ENCODE data around the gene UPF1.
A peak's percentile ranks its signal among the peaks of the same experiment; 100 is the strongest.

Gene UPF1

DNA sequence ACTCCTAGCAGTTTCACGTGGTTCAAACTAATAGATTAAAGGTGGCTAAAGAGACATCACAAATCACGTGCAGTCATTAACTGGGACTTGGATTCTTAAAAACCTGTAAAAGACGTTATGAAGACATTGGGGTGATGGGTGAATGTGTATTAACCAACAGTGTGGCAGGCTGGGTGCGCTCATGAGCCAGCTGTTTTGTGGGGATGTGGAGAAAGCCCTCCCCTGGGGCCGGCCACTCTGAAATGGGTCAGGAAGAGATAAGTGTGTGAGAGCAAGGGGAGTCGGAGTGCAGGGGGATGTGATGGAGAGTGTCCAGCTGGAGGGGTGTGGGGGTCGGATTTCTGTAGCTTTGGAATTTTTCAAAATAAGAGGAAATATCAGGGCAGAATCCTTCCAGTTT, 10.4 kb downstream of the UPF1 start:
- TF ChIP-seq GATA2 (IDR thresholded peaks at IDR 0.05; ENCODE audit: low read depth, low read length) (no peak), GATA3 (IDR thresholded peaks at IDR 0.05; ENCODE audit: low read depth, low read length) (no peak)

DNA sequence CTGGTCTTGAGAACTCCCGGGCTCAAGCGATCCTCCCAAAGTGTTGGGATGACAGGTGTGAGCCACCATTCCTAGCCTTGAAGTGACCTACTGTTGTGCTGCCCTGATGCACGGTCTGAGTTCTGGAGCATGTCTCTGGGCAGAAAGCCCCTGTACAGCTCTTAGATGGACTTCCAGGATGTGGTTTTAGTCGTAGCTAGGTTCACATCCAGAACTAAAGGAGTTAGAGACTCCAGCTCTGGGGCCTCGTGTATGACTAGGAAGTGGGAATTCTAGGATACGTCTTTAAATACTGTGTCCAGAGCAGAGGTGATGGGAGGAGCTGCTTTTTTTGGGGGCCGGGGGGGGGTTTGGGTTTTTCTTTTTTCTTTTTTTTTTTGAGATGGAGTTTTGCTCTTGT, 12.2 kb downstream of the UPF1 start:
- TF ChIP-seq GATA2 (IDR thresholded peaks at IDR 0.05; ENCODE audit: low read depth, low read length) (no peak), GATA3 (IDR thresholded peaks at IDR 0.05; ENCODE audit: low read depth, low read length) (no peak)

DNA sequence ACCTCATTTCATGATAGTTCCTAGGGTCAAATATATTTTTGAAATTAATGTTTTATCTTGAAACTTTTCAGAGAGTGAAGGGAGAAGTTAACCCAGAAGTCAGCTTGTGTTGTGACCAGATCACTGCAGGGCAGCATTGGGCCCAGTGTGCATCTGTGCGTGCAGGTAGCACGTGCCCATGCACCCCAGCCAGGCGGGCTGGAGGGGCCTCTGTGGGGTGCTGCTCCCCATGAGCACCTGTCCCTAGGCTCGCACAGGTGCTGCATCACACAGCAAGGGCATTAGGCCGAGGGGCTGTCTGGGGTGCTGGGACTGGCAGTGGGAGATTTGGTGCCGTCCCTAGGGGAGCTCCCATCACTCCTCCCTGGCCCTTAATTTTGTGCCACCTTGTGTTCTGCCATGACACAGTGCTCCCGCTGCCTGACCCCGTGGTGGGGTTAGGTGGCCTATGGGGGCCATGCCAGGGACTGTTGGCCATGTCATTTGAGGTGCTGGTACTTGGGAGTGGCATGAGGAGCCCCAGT, 13.1 kb downstream of the UPF1 start:
- no peak for TF ChIP-seq GATA2 (IDR thresholded peaks at IDR 0.05; ENCODE audit: low read depth, low read length)
- TF ChIP-seq GATA3 (IDR thresholded peaks at IDR 0.05; ENCODE audit: low read depth, low read length), result no peak

DNA sequence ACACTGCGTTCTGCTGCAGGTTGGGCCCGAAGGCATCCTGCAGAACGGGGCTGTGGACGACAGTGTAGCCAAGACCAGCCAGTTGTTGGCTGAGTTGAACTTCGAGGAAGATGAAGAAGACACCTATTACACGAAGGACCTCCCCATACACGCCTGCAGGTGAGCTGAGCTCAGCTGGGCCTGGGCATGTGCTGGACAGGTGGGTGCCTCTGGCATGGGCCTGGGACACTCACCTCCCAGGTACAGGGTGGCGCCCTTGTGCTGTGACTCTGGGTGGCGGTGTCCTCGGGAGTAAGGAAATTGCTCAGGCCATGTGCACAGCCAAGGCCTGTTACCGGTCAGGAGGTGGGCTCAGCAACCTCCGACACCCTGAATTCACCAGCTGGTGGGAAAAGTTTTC, 14.2 kb downstream of the UPF1 start:
- TF ChIP-seq GATA3 (IDR thresholded peaks at IDR 0.05; ENCODE audit: low read depth, low read length), result no peak
- no peak for TF ChIP-seq GATA2 (IDR thresholded peaks at IDR 0.05; ENCODE audit: low read depth, low read length)

DNA sequence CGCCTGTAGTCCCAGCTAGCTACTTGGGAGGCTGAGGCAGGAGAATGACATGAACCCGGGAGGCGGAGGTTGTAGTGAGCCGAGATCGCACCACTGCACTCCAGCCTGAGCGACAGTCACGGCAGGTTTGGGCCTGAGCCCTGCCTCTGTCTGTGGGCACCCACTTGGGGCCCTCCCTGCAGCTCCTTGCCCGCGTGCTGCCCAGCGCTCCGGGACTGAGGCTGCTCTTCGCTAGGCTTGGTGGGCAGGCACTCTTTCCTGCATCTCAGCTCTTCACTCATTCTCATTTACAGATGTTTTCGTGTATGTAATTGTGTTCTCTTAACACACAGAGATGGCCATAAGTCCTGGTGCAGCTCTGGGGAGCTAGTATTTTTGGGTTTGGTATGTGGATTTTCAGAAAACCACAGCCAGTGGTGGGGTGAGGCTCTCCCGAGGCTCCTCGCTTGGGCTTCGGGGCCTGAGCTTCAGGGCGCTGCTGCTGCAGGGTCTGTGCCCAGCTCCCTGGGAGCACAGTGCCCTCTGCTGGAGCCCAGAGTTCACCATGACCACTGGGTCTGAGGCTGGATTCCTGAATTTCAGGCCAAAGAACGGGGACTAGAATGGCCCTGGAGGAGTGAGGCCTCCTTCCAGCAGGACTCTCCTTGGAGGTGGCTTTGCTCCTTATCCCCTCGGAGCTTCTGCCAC, 15.2 kb downstream of the UPF1 start:
- TF ChIP-seq GATA3 (IDR thresholded peaks at IDR 0.05; ENCODE audit: low read depth, low read length) (no peak), GATA2 (IDR thresholded peaks at IDR 0.05; ENCODE audit: low read depth, low read length) (no peak)

DNA sequence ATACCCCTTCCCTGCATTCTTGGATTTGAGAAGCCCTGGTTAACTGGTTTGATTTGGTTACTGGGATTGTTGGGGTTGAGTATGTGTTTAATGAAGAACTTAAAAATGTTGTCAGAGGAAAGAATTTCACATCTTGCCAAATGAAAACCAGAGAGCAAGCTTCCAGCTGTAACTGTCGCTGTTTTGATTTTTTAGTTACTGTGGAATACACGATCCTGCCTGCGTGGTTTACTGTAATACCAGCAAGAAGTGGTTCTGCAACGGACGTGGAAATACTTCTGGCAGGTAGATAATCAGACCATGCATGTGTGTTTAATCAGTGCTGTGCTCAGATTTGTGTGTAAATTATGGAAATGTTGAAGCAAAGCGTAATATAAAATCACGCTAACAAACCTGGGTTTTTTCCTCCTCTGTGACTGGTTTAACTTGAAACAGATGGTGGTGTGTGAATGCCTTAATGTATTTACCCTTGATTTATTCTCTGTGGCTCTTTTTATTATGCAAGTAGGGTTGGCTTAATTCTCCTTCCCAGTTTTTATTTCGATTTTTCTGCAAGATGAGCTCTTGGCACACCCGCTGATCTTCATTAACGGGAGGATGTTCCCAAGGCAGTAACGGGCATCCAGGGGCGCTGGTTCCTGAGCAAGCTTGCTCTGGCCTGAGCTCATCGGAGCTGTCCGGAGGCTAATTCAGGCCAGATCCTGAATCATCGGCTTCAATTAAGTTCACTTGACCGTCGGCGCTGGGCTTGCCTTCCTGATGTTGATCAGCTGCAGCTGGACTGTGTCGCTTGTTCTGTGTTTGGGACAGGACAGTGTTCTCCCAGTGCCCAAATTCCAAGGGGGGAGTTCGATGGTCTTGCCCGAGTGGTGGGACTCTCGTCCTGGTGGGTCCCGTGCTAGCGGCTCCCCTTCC, 16.0 kb downstream of the UPF1 start:
- peak; percentile 78 for TF ChIP-seq GATA2 (IDR thresholded peaks at IDR 0.05; ENCODE audit: low read depth, low read length)
- no peak for TF ChIP-seq GATA3 (IDR thresholded peaks at IDR 0.05; ENCODE audit: low read depth, low read length)

DNA sequence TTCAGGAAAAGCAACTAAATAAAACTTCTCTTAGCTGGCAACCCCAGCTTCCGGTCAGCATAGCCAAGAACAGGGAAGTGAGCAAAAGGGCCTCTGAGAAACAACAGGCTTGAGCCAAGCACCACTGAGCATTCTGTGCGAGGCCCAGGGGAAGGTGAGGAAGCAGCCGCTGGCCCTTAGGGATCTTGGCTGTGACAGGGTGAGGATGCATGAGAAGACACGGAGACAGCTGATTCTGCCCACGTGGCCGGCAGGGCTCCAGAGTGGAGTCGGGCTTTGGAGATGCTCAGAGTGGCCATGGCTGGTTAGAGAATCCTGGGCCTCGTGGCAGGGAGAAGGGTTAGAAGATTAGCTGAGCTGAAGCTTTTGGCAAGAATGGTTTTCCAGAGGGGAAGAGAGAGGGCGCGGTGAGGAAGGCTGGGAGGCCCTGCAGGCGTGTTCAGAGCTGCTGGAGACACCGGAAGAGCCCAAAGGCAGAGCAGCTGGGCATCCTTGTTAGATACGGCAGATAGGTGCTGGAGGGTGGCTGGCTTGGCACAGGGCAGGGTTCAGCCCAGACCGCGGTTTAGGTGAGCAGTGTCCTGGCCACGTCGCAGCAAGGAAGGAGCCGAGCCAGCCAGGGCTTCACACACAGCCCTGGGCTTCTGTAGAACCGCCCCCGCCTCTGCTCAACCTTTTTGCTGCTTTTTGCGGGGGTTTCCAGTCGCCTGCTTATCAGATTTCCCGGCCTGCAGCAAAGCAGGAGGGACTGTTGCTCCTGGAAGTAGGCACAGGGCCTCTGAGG, 17.3 kb downstream of the UPF1 start:
- TF ChIP-seq GATA2 (IDR thresholded peaks at IDR 0.05; ENCODE audit: low read depth, low read length) (peak; percentile 79), GATA3 (IDR thresholded peaks at IDR 0.05; ENCODE audit: low read depth, low read length) (no peak)

DNA sequence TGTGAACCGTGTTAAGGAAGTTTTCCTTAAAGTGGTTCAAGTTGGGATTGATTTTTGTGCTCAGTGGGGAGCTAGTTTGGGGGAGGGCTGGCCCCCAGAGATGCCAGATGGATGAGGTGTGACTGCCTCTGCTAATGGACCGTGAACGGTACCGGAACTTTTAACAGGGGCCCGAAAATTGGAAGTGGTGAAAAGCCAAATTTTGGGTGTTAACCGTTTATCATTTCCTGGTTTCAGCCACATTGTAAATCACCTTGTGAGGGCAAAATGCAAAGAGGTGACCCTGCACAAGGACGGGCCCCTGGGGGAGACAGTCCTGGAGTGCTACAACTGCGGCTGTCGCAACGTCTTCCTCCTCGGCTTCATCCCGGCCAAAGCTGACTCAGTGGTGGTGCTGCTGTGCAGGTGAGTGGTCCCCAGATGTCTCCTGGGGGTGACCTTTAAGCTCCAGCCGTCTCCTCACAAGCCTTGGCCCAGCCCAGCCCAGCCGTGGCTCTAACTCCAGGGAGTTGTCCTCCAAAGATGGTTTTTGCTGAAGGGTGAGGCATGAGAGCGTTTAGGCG, 18.2 kb downstream of the UPF1 start:
- TF ChIP-seq GATA3 (IDR thresholded peaks at IDR 0.05; ENCODE audit: low read depth, low read length), result no peak
- TF ChIP-seq GATA2 (IDR thresholded peaks at IDR 0.05; ENCODE audit: low read depth, low read length), result no peak

DNA sequence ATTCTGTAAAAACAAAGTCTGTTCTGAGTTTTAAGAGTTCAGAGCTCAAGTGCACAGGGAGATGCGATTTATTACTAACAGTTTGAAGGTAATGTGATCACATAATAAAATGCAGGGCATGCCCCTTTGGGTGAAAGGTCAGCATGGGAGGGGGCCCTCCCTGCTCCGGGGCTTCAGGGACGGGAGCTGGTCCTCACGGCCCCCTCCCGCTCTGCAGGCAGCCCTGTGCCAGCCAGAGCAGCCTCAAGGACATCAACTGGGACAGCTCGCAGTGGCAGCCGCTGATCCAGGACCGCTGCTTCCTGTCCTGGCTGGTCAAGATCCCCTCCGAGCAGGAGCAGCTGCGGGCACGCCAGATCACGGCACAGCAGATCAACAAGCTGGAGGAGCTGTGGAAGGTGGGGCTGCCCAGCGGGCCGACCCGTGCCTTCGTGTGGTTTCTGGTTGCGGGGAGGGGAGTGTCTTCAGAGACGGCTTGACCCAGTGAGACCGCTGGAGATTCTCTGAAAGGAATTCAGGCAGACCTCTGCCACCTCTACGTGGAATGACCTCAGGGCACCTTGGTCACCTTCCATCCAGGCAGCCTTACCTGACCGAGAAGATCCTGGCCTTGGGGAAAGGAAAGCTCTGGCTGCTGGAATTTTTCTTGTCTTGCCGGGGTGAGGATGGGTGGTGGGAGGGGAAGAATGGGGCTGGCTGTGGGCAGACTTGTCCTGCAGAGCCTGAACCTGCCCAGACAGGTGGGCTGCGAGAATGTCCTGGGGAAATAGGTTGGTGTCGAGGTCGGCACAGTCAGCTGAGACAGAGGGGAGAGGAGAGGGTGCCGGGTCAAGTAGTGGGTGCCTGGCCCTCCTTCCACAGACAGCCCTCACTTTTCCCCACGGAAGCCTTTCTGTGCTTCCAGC, 19.0 kb downstream of the UPF1 start:
- TF ChIP-seq GATA3 (IDR thresholded peaks at IDR 0.05; ENCODE audit: low read depth, low read length) (no peak), GATA2 (IDR thresholded peaks at IDR 0.05; ENCODE audit: low read depth, low read length) (no peak)

DNA sequence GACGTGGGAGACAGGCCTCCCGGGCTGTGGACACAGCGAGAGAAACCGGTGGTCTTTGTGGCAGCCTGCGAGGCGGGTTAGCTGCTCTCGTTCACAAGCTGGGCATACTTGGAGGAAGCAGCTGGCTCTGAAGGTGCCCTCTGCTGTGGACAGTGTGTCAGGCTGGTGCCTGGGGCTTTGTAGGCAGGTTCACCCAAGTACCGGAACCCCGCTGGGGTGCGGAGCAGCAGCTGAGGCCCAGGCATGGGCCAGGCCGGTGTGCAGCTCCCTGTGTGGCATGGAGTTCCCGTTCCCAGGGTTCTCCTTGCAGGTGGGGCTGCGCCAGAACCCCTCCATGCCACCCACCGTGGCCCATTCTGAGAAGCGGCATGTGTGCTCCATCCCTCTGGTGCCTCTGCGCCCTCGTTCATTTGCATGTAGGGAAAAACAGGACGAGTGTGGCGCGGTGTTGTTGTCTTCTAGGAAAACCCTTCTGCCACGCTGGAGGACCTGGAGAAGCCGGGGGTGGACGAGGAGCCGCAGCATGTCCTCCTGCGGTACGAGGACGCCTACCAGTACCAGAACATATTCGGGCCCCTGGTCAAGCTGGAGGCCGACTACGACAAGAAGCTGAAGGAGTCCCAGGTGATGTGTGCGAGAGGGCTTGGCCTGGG, 20.0 kb downstream of the UPF1 start:
- TF ChIP-seq GATA3 (IDR thresholded peaks at IDR 0.05; ENCODE audit: low read depth, low read length) (no peak), GATA2 (IDR thresholded peaks at IDR 0.05; ENCODE audit: low read depth, low read length) (no peak)

DNA sequence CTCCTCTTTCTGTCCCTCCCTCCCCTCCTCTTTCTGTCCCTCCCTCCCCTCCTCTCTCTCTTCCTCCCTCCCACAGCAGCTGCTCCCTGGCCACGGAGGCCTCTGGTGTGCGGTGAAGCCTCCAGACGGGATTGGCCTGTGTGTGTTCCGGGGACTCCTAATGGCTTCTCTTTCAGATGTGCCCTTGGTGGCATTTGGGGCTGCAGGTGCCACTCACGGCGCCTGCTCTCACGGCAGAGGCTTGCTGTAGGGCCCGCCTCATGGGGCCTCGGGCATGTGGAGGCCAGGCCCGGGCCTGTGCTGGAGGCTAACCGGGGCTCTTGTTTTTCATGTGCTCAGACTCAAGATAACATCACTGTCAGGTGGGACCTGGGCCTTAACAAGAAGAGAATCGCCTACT, 20.9 kb downstream of the UPF1 start:
- no peak for TF ChIP-seq GATA2 (IDR thresholded peaks at IDR 0.05; ENCODE audit: low read depth, low read length)

DNA sequence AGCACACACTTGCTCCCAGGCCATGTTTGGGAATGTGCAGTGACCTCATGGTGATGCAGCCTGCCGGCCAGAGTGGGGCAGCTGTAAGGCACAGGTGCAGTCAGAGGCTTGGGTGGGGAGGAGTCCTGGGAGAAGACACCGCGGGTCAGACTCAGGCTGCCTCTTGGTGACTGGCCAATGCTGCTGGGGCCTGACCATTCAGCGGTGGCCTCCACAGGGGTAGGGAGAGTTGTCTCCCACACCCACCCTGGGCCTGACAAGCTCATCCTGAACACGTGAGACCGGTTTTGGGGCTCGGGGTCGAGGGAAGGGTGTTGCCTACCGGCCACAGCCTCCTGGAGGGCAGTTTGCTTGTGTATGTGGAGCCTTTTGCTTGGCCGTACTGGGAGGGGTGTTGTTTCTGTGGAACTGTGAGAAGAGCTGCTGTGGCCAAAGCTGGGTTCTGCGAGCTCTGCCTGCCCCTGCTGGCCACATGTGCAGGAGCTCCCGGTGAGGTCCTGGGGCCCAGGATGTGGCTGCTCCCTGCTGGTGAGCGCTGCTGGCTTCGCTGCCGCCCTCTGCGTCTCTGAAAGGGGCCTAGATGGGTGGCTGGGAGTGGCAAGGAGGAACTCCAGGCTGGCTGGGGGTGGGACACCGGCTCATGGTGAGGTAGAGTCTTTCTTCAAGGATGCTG, 22.1 kb downstream of the UPF1 start:
- TF ChIP-seq GATA3 (IDR thresholded peaks at IDR 0.05; ENCODE audit: low read depth, low read length) (no peak), GATA2 (IDR thresholded peaks at IDR 0.05; ENCODE audit: low read depth, low read length) (no peak)
